A549 (cell line): ENCODE data around the gene B3GAT1. TPM values are rescaled to one million over a fixed set of nuclear protein-coding genes. Genes with fewer than 3 reads are reported as not detected.

ENCODE experiments used
- ATAC-seq, 2 experiments: fragments of 200-7000 bp in 1 of 2; fragments of >200 bp in 1 of 2; cut with Nextera tagmentation in 1 of 2; cut with Tn5 transposase in 1 of 2; 3 replicates each; pipeline versions ENCODE4 v1.8.0 to v1.9.1; 2018 to 2020; ENCODE audit warnings: mild to moderate bottlenecking in 1 of 2, moderate library complexity in 1 of 2
- CTCF ChIA-PET: fragments of 300-600 bp; sonication (Branson Sonifier 250); formaldehyde crosslinking; extraction: SDS; loops from one replicate; lab custom pipeline; 2021; ENCODE audit warnings: antibody characterized with exemption, inconsistent platforms; lab: Yijun Ruan, JAX
- POLR2A ChIA-PET: fragments of 350-600 bp; formaldehyde crosslinking; extraction: SDS; loops from one replicate; lab custom pipeline; 2021; ENCODE audit warnings: antibody characterized with exemption, inconsistent platforms; lab: Yijun Ruan, JAX
- DNase-seq, 2 experiments: peaks; one replicate each; pipeline versions ENCODE4 v3.0.0 to v3.0.0-alpha.2; 2011 to 2016; ENCODE audit warnings: low read depth in 1 of 2, low spot score in 1 of 2
- FAIRE-seq: peaks from 2 replicates; lab custom pipeline; 2011; peaks lifted over from hg19 to GRCh38; lab: Jason Lieb, UNC
- H3K27ac ChIP-seq, 2 experiments: fragments of >200 bp; sonication (Bioruptor Twin); formaldehyde crosslinking; 3 replicates each; pipeline ENCODE4 v1.5.1; 2016 to 2017
- H3K4me1 ChIP-seq: fragments of >200 bp; sonication (Bioruptor Twin); formaldehyde crosslinking; 3 replicates; pipeline ENCODE4 v1.6.1; 2016
- H3K4me2 ChIP-seq: fragments of >200 bp; sonication (Bioruptor Twin); formaldehyde crosslinking; 3 replicates; pipeline ENCODE4 v1.6.1; 2016
- H3K4me3 ChIP-seq: fragments of >200 bp; sonication (Bioruptor Twin); formaldehyde crosslinking; 3 replicates; pipeline ENCODE4 v1.5.1; 2016
- H3K9me3 ChIP-seq: fragments of >200 bp; sonication (Bioruptor Twin); formaldehyde crosslinking; 3 replicates; pipeline ENCODE4 v1.6.1; 2016
- BHLHE40 ChIP-seq: IDR thresholded peaks from 2 replicates; pipeline ENCODE4 v1.6.1; 2012; ENCODE audit warnings: low read depth, low read length, inconsistent platforms
- EP300 ChIP-seq, 2 experiments: fragments of >200 bp; sonication (Bioruptor Twin); formaldehyde crosslinking; IDR thresholded peaks; 2 replicates in 1 of 2; 3 replicates in 1 of 2; pipeline ENCODE4 v1.6.1; 2016 to 2017
- ESRRA ChIP-seq: fragments of 150-350 bp; IDR thresholded peaks from 2 replicates; pipeline ENCODE4 v1.6.1; 2014; ENCODE audit warnings: mild to moderate bottlenecking, low read length, borderline replicate concordance
- FOXS1 ChIP-seq: fragments of 250-450 bp; sonication (Bioruptor Pico); IDR thresholded peaks from 2 replicates; pipeline ENCODE4 v1.5.0; 2020; ENCODE audit warnings: mild to moderate bottlenecking, moderate library complexity
- GATA3 ChIP-seq: IDR thresholded peaks from 2 replicates; pipeline ENCODE4 v1.6.1; 2012; ENCODE audit warnings: borderline replicate concordance
- HOXB13 ChIP-seq: fragments of 250-450 bp; sonication (Bioruptor Pico); IDR thresholded peaks from 2 replicates; pipeline ENCODE4 v1.5.0; 2020; ENCODE audit warnings: low read depth, mild to moderate bottlenecking, moderate library complexity
- HOXB5 ChIP-seq: fragments of 250-450 bp; sonication (Bioruptor Pico); IDR thresholded peaks from 2 replicates; pipeline ENCODE4 v1.5.0; 2020; ENCODE audit warnings: mild to moderate bottlenecking, moderate library complexity
- JUN ChIP-seq, 2 experiments: fragments of >200 bp; sonication (Bioruptor Twin); formaldehyde crosslinking; IDR thresholded peaks; 2 replicates in 1 of 2; 3 replicates in 1 of 2; pipeline ENCODE4 v1.6.1; 2016 to 2017
- KDM1A ChIP-seq: fragments of 200-600 bp; sonication (generic); IDR thresholded peaks from 2 replicates; pipeline ENCODE4 v1.6.1; 2016; ENCODE audit warnings: low read depth, mild to moderate bottlenecking
- MAZ ChIP-seq: fragments of 150-350 bp; IDR thresholded peaks from 2 replicates; pipeline ENCODE4 v1.6.1; 2014; ENCODE audit warnings: antibody characterized with exemption, low read depth, low read length, borderline replicate concordance
- MYC ChIP-seq: IDR thresholded peaks from 2 replicates; pipeline ENCODE4 v1.6.1; 2012; ENCODE audit warnings: mild to moderate bottlenecking, inconsistent platforms, low read length, improper control_type of control experiment, borderline replicate concordance
- NFE2L2 ChIP-seq: fragments of 150-350 bp; conservative IDR thresholded peaks from 2 replicates; pipeline ENCODE4 v1.6.1; 2014; ENCODE audit warnings: low read length
- NPAS2 ChIP-seq: fragments of 250-450 bp; sonication (Bioruptor Pico); IDR thresholded peaks from 2 replicates; pipeline ENCODE4 v1.8.0; 2022; ENCODE audit warnings: mild to moderate bottlenecking, moderate library complexity, borderline replicate concordance
- NR3C1 ChIP-seq: fragments of >200 bp; sonication (Bioruptor Twin); formaldehyde crosslinking; IDR thresholded peaks from 3 replicates; pipeline ENCODE4 v1.6.1; 2017
- RCOR1 ChIP-seq: fragments of 150-350 bp; IDR thresholded peaks from 2 replicates; pipeline ENCODE4 v1.6.1; 2014; ENCODE audit warnings: antibody characterized with exemption, low read length, low read depth
- RNF2 ChIP-seq: fragments of 200-600 bp; sonication (generic); IDR thresholded peaks from 2 replicates; pipeline ENCODE4 v1.6.1; 2016; ENCODE audit warnings: low read depth, mild to moderate bottlenecking, antibody characterized with exemption, moderate library complexity, borderline replicate concordance
- SMC3 ChIP-seq: fragments of >200 bp; sonication (Bioruptor Twin); formaldehyde crosslinking; IDR thresholded peaks from 3 replicates; pipeline ENCODE4 v1.6.1; 2018; ENCODE audit warnings: inconsistent platforms
- SREBF2 ChIP-seq: fragments of 450-650 bp; IDR thresholded peaks from 2 replicates; pipeline ENCODE4 v1.6.1; 2014; ENCODE audit warnings: mild to moderate bottlenecking, moderate library complexity
- TFCP2L1 ChIP-seq: fragments of 250-450 bp; sonication (Bioruptor Pico); IDR thresholded peaks from 2 replicates; pipeline ENCODE4 v1.5.0; 2021; ENCODE audit warnings: mild to moderate bottlenecking
- TP53 ChIP-seq: fragments of 250-450 bp; sonication (Bioruptor Pico); IDR thresholded peaks from 2 replicates; pipeline ENCODE4 v1.5.0; 2021; ENCODE audit warnings: mild to moderate bottlenecking, moderate library complexity
- ZFP36 ChIP-seq: fragments of 450-650 bp; IDR thresholded peaks from 2 replicates; pipeline ENCODE4 v1.6.1; 2014; ENCODE audit warnings: borderline replicate concordance; ENCODE audit not compliant: partially characterized antibody
- ZNF302 ChIP-seq: fragments of 250-450 bp; sonication (Bioruptor Pico); IDR thresholded peaks from 2 replicates; pipeline ENCODE4 v1.9.0; 2021; ENCODE audit warnings: inconsistent platforms, mild to moderate bottlenecking, moderate library complexity
- ZSCAN20 ChIP-seq: fragments of 250-450 bp; sonication (Bioruptor Pico); IDR thresholded peaks from 2 replicates; pipeline ENCODE4 v1.8.0; 2022; ENCODE audit warnings: mild to moderate bottlenecking, moderate library complexity
- WGBS: methylation state at CpG from one replicate; pipeline ENCODE4 v1.1.6; 2017; ENCODE audit errors: missing lambda C conversion rate; 5-methylcytosine and 5-hydroxymethylcytosine counted together
- polyA plus RNA-seq, 4 experiments: library from polyadenylated mRNA; depleted of rRNA in 3 of 4; stranded (reverse); fragments of >200 nt; fragmentation: RNase III in 1 of 4; extraction: RNeasy Plus Mini Kit Qiagen cat#74134 plus additional on column Dnase treatment in 1 of 4; gene quantifications; 2 replicates in 3 of 4; 3 replicates in 1 of 4; pipeline ENCODE4 v1.2.3, GENCODE V29; 2011 to 2017
- TF ChIP-seq, protein P1 (sequence below): IDR thresholded peaks from 2 replicates; pipeline ENCODE4 v1.6.1; 2012
- TF ChIP-seq, protein P2 (sequence below): IDR thresholded peaks from 2 replicates; pipeline ENCODE4 v1.6.1; 2012
- TF ChIP-seq, protein P3 (sequence below): fragments of >200 bp; sonication (Bioruptor Twin); formaldehyde crosslinking; IDR thresholded peaks from 2 replicates; pipeline ENCODE4 v1.6.1; 2016

B3GAT1 gene
- polyA plus RNA-seq, 2 of the 4 experiments (the other 2 are of a cell fraction) = not detected

DNA sequence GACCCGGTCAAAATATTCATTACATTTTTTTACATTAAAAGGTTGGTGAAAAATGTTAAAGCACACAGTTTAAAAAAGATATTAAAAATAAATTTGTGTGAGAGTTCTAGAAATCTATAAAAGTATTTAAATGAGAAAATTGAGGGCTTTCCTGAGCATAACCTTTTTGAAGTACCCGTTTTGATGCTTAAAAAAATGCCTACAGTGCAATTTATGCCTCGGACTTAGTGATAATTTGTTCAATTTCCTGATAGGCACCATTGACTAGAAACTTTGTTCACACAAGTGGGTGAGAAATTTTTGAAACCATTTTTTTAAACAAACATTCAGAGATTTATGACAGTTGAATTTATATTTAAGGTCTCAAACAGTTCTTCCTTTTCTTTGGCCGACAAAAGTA is 29.7 kb upstream of the B3GAT1 start:
- DNase-seq = no peak
- 0% methylated on average over 4 of the region's 4 CpGs for WGBS
- POLR2A ChIA-PET = no interaction called here
- Histone ChIP-seq H3K4me2 (no peak overlapping the region), H3K4me1 (no peaks in the 10 kb centered on the region), H3K9me3 (no peaks in the 10 kb centered on the region)
- FAIRE-seq = no peak
- TF ChIP-seq JUN (IDR thresholded peaks at IDR 0.05) = no peak
- TF ChIP-seq GATA3 = no peak
- TF ChIP-seq HOXB5 = no peak
- TF ChIP-seq FOXS1 (CRISPR knock-in tag) = no peak
- TF ChIP-seq, protein P1, sequence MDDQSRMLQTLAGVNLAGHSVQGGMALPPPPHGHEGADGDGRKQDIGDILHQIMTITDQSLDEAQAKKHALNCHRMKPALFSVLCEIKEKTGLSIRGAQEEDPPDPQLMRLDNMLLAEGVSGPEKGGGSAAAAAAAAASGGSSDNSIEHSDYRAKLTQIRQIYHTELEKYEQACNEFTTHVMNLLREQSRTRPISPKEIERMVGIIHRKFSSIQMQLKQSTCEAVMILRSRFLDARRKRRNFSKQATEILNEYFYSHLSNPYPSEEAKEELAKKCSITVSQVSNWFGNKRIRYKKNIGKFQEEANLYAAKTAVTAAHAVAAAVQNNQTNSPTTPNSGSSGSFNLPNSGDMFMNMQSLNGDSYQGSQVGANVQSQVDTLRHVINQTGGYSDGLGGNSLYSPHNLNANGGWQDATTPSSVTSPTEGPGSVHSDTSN = no peak
- no peak for TF ChIP-seq SREBF2
- TF ChIP-seq MYC = no peak
- no peak for TF ChIP-seq BHLHE40
- no peak for TF ChIP-seq NFE2L2
- TF ChIP-seq SMC3 = no peak
- TF ChIP-seq ZNF302 (CRISPR knock-in tag) = no peak
- no peak for TF ChIP-seq NR3C1
- no peak for TF ChIP-seq HOXB13 (CRISPR knock-in tag)
- no peak for TF ChIP-seq RNF2
- TF ChIP-seq, protein P2, sequence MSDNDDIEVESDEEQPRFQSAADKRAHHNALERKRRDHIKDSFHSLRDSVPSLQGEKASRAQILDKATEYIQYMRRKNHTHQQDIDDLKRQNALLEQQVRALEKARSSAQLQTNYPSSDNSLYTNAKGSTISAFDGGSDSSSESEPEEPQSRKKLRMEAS = no peak
- TF ChIP-seq TP53 (CRISPR knock-in tag) = no peak
- TF ChIP-seq, all 56 proteins: peak for 0
- CTCF ChIA-PET = no interaction called here
- Histone ChIP-seq H3K4me3 (no peak overlapping the region), H3K27ac (no peak overlapping the region)
- no peak for ATAC-seq

DNA sequence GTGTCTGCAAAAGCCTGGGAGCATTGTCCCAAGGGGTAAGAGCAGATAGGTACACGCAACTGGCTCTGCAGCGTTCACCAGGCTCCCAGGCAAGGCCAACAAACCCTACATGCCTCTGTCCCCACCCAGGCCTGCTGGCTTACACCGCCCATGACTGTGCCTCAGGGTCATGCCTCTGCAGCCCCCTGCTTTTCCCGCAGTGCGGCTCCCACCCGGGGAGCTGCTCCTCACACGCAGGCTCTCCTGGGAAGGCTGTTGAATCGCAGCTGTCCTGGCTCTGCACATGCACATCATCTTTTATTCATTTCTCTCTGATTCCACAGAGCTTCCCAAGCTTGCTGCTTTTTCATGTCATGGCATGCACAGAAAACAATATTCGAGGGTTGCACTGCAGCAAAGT is 29.2 kb upstream of the B3GAT1 start:
- TF ChIP-seq KDM1A (no peak), ESRRA (no peak), SREBF2 (no peak), MAZ (no peak), HOXB13 (CRISPR knock-in tag) (no peak), EP300 (IDR thresholded peaks at IDR 0.05) (no peak), RCOR1 (no peak), ZSCAN20 (CRISPR knock-in tag) (no peak), FOXS1 (CRISPR knock-in tag) (no peak), ZFP36 (no peak), NPAS2 (CRISPR knock-in tag) (no peak), NR3C1 (no peak), TFCP2L1 (CRISPR knock-in tag) (no peak)
- TF ChIP-seq, protein P3, sequence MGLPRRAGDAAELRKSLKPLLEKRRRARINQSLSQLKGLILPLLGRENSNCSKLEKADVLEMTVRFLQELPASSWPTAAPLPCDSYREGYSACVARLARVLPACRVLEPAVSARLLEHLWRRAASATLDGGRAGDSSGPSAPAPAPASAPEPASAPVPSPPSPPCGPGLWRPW = no peak
- TF ChIP-seq, protein P2 = no peak
- TF ChIP-seq, protein P1 = no peak
- Histone ChIP-seq H3K27ac (no peak overlapping the region), H3K4me2 (no peak overlapping the region), H3K4me1 (no peaks in the 10 kb centered on the region), H3K4me3 (no peak overlapping the region), H3K9me3 (no peaks in the 10 kb centered on the region)
- DNase-seq = no peak
- CTCF ChIA-PET = no interaction called here
- ATAC-seq = no peak
- no peak for FAIRE-seq
- 3% methylated on average over 9 of the region's 9 CpGs for WGBS
- POLR2A ChIA-PET = no interaction called here
